ENCODE data around the gene STAP2. TPM values are rescaled to one million over a fixed set of nuclear protein-coding genes. Genes with fewer than 3 reads are reported as not detected.

STAP2 gene
- total and polyA plus RNA-seq, 9 of the 15 experiments (the other 6 are each of a cell fraction or from before 2014, with no cell fraction given): 1.2 to 9.8 (median 4.5) TPM

- TF ChIP-seq, protein P1, sequence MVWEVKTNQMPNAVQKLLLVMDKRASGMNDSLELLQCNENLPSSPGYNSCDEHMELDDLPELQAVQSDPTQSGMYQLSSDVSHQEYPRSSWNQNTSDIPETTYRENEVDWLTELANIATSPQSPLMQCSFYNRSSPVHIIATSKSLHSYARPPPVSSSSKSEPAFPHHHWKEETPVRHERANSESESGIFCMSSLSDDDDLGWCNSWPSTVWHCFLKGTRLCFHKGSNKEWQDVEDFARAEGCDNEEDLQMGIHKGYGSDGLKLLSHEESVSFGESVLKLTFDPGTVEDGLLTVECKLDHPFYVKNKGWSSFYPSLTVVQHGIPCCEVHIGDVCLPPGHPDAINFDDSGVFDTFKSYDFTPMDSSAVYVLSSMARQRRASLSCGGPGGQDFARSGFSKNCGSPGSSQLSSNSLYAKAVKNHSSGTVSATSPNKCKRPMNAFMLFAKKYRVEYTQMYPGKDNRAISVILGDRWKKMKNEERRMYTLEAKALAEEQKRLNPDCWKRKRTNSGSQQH (CRISPR knock-in tag; IDR thresholded peaks at IDR 0.05): no peak
- TF ChIP-seq POLR2B (IDR thresholded peaks at IDR 0.05; ENCODE audit: low read depth, partially characterized antibody) (peak; percentile 48), TBL1XR1 (IDR thresholded peaks at IDR 0.05; ENCODE audit: low read length in 2 of 2) (0 out of 4 replicates have a peak, but pooled peaks of 1 of the 2 experiments have one; percentile 23), ZEB2 (IDR thresholded peaks at IDR 0.05) (0 out of 2 replicates have a peak, but pooled peaks have one; percentile 38), MYC (IDR thresholded peaks at IDR 0.05; ENCODE audit: low read depth, low read length) (peak; percentile 87), MYC (CRISPR knock-in tag; IDR thresholded peaks at IDR 0.05; ENCODE audit: borderline replicate concordance, low read depth) (no peak; the same call in 1 of the 2 replicates), HDAC8 (tag; IDR thresholded peaks at IDR 0.05) (0 out of 2 replicates have a peak, but pooled peaks have one; percentile 47), MAFF (IDR thresholded peaks at IDR 0.05; ENCODE audit: low read length) (no peak)
- TF ChIP-seq, protein P2, sequence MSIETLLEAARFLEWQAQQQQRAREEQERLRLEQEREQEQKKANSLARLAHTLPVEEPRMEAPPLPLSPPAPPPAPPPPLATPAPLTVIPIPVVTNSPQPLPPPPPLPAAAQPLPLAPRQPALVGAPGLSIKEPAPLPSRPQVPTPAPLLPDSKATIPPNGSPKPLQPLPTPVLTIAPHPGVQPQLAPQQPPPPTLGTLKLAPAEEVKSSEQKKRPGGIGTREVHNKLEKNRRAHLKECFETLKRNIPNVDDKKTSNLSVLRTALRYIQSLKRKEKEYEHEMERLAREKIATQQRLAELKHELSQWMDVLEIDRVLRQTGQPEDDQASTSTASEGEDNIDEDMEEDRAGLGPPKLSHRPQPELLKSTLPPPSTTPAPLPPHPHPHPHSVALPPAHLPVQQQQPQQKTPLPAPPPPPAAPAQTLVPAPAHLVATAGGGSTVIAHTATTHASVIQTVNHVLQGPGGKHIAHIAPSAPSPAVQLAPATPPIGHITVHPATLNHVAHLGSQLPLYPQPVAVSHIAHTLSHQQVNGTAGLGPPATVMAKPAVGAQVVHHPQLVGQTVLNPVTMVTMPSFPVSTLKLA (conservative IDR thresholded peaks at IDR 0.05): peak; percentile 97 to 98
Observed at GRCh38 chr19:4327252-4327876, 11.3 kb downstream of the STAP2 start (continued).
